GM20000 (cell line): ENCODE results near the gene NKPD1.
A peak's percentile ranks its signal among the peaks of the same experiment; 100 is the strongest.

Experiments used
- DNase-seq: peaks from one replicate; pipeline ENCODE4 v3.0.0; 2012; ENCODE audit warnings: low spot score
- CTCF ChIP-seq: IDR thresholded peaks from 2 replicates; pipeline ENCODE4 v1.5.1; 2012; ENCODE audit warnings: mild to moderate bottlenecking, control low read depth; ENCODE audit errors: extremely low read depth, missing control alignments

Gene NKPD1

GRCh38 chr19:45158503-45159209, 2.1 kb downstream of the NKPD1 start:
- DNase-seq = no peak
- TF ChIP-seq CTCF = no peak

GRCh38 chr19:45156751-45157150, 4.0 kb downstream of the NKPD1 start:
- no peak for TF ChIP-seq CTCF
- DNase-seq = no peak

- DNase-seq = no peak
- TF ChIP-seq CTCF = no peak
Measured at GRCh38 chr19:45156011-45156630, 4.7 kb downstream of the NKPD1 start.

- no peak for DNase-seq
- TF ChIP-seq CTCF = no peak
Measured at GRCh38 chr19:45154064-45154827, 6.5 kb downstream of the NKPD1 start.

GRCh38 chr19:45153339-45154063, 7.3 kb downstream of the NKPD1 start:
- no peak for TF ChIP-seq CTCF
- peak; percentile 61 for DNase-seq

GRCh38 chr19:45152504-45153338, 8.1 kb downstream of the NKPD1 start:
- DNase-seq = peak; percentile 82

More at GRCh38 chr19:45152504-45153338, 8.1 kb downstream of the NKPD1 start:
- TF ChIP-seq CTCF = no peak
